ENCODE results near the gene NLRP6. TPM values are rescaled to one million over a fixed set of nuclear protein-coding genes. Genes with fewer than 3 reads are reported as not detected.

NLRP6 gene
- polyA plus RNA-seq, 2 of the 4 experiments (the other 2 are of a cell fraction): 0.03 TPM; not detected in 1

- peak in 1 of 2 experiments; percentile 37 for DNase-seq (ENCODE audit: low read depth in 1 of 2, low spot score in 1 of 2)
- ChIA-PET CTCF (interaction anchor here (0.8 to 2.9 kb wide), 6 partner anchors 10 to 238 kb away, joined by 3 to 13 read pairs (median 6); no protein-coding TSS in a partner anchor), POLR2A (no interaction called here)
- Histone ChIP-seq H3K9me3 (no peaks in the 10 kb centered on the region; the same call in 2 of the 3 replicates), H3K27ac (no peak overlapping the region), H3K4me1 (peaks cover 14% of the 10 kb centered on the region; the same call in 1 of the 3 replicates), H3K4me2 (peak overlapping the region; percentile 85), H3K4me3 (peak overlapping the region; percentile 33; the same call in 1 of the 3 replicates)
- FAIRE-seq: no peak
- peak; percentile 3 to 5; a peak in 1 of 6 replicates for ATAC-seq
- WGBS (ENCODE audit: missing lambda C conversion rate): 28% methylated on average over 64 of the region's 79 CpGs
- no peak for TF ChIP-seq EHF (CRISPR knock-in tag; IDR thresholded peaks at IDR 0.05)
- TF ChIP-seq JUN (IDR thresholded peaks at IDR 0.05): no peak
- TF ChIP-seq BCL3 (IDR thresholded peaks at IDR 0.05): no peak
- no peak for TF ChIP-seq PBX3 (IDR thresholded peaks at IDR 0.05)
- no peak for TF ChIP-seq HMGXB4 (CRISPR knock-in tag; IDR thresholded peaks at IDR 0.05; ENCODE audit: borderline replicate concordance)
- no peak for TF ChIP-seq EP300 (IDR thresholded peaks at IDR 0.05)
Observed at GRCh38 chr11:280706-281485, 2.7 kb downstream of the NLRP6 start.

- ATAC-seq: peak in 1 of 2 experiments; percentile 15; a peak in 4 of 6 replicates
- Histone ChIP-seq H3K4me2 (peak overlapping the region; percentile 85; the same call in 1 of the 3 replicates), H3K4me3 (no peak overlapping the region), H3K4me1 (peaks cover 14% of the 10 kb centered on the region; the same call in 1 of the 3 replicates), H3K27ac (no peak overlapping the region), H3K9me3 (no peaks in the 10 kb centered on the region; the same call in 2 of the 3 replicates)
- CTCF ChIA-PET: interaction anchor here (0.8 to 2.9 kb wide), 6 partner anchors 11 to 237 kb away, joined by 3 to 13 read pairs (median 6); no protein-coding TSS in a partner anchor
- POLR2A ChIA-PET: no interaction called here
- FAIRE-seq: no peak
- no peak for DNase-seq (ENCODE audit: low read depth in 1 of 2, low spot score in 1 of 2)
- 25% methylated on average over 10 of the region's 26 CpGs for WGBS (ENCODE audit: missing lambda C conversion rate)
- TF ChIP-seq BHLHE40 (IDR thresholded peaks at IDR 0.05; ENCODE audit: low read depth, low read length) (no peak), POLR2AphosphoS2 (conservative IDR thresholded peaks at IDR 0.05; ENCODE audit: low read length) (no peak), PBX3 (IDR thresholded peaks at IDR 0.05) (no peak), FOXS1 (CRISPR knock-in tag; IDR thresholded peaks at IDR 0.05) (no peak), BCL3 (IDR thresholded peaks at IDR 0.05) (no peak), MAFK (IDR thresholded peaks at IDR 0.05; ENCODE audit: partially characterized antibody) (no peak), E2F6 (IDR thresholded peaks at IDR 0.05; ENCODE audit: borderline replicate concordance, low read depth) (no peak), RARB (CRISPR knock-in tag; IDR thresholded peaks at IDR 0.05) (no peak), RFX5 (IDR thresholded peaks at IDR 0.05) (no peak), ELK1 (IDR thresholded peaks at IDR 0.05; ENCODE audit: low read depth, low read length) (no peak), ATOH8 (CRISPR knock-in tag; IDR thresholded peaks at IDR 0.05; ENCODE audit: low read depth) (no peak), CBX8 (IDR thresholded peaks at IDR 0.05) (no peak), RCOR1 (IDR thresholded peaks at IDR 0.05; ENCODE audit: low read depth, low read length) (no peak), CHD2 (IDR thresholded peaks at IDR 0.05; ENCODE audit: low read length, partially characterized antibody) (no peak), REST (IDR thresholded peaks at IDR 0.05) (no peak)
Observed at GRCh38 chr11:281486-282161, 3.4 kb downstream of the NLRP6 start.

Data from A549 (cell line).